H1 (cell line): ENCODE measurements around the gene PPP1R14C.

ENCODE experiments used
- CTCF ChIP-seq, 3 experiments: IDR thresholded peaks; 1 replicate in 2 of 3; 2 replicates in 1 of 3; pipeline versions ENCODE4 v1.5.1 to v1.6.1; 2011; ENCODE audit warnings: low read length in 3 of 3, mild to moderate bottlenecking in 3 of 3, inconsistent platforms in 2 of 3, low read depth in 1 of 3, moderate library complexity in 1 of 3; ENCODE audit not compliant: insufficient read depth in 1 of 3; ENCODE audit errors: control extremely low read depth in 1 of 3
- JUND ChIP-seq: IDR thresholded peaks from 2 replicates; pipeline ENCODE4 v1.6.1; 2011; ENCODE audit warnings: mild to moderate bottlenecking, improper control_type of control experiment, low read length
- KDM1A ChIP-seq: fragments of 200-600, 300-600 bp; sonication (generic); IDR thresholded peaks from 2 replicates; pipeline ENCODE4 v1.7.1; 2016; ENCODE audit warnings: mild to moderate bottlenecking, low read length, borderline replicate concordance
- POLR2A ChIP-seq, 2 experiments: IDR thresholded peaks; 1 replicate in 1 of 2; 2 replicates in 1 of 2; pipeline ENCODE4 v1.6.1; 2011; ENCODE audit warnings: low read depth in 2 of 2, low read length in 2 of 2, mild to moderate bottlenecking in 2 of 2; ENCODE audit errors: control extremely low read depth in 1 of 2
- TEAD4 ChIP-seq: IDR thresholded peaks from 2 replicates; pipeline ENCODE4 v1.6.1; 2012; ENCODE audit warnings: low read depth, low read length, inconsistent platforms, mixed read lengths

- TF ChIP-seq POLR2A (IDR thresholded peaks at IDR 0.05; ENCODE audit: control extremely low read depth in 1 of 2, low read depth in 2 of 2, low read length in 2 of 2) = no peak
- TF ChIP-seq CTCF (IDR thresholded peaks at IDR 0.05; ENCODE audit: control extremely low read depth in 1 of 3, insufficient read depth in 1 of 3, low read depth in 1 of 3, low read length in 3 of 3) = no peak
- TF ChIP-seq JUND = no peak
- TF ChIP-seq KDM1A = no peak
- TF ChIP-seq TEAD4 = no peak
Observed at GRCh38 chr6:150286460-150286859, 143.6 kb downstream of the PPP1R14C start.
